ENCODE data around the gene PLG.
"Not testable (repeated sequence)": the region's sequence is repeated elsewhere in the genome, so short reads cannot be mapped to it uniquely, and the experiment has no call there.

The PLG gene

DNA sequence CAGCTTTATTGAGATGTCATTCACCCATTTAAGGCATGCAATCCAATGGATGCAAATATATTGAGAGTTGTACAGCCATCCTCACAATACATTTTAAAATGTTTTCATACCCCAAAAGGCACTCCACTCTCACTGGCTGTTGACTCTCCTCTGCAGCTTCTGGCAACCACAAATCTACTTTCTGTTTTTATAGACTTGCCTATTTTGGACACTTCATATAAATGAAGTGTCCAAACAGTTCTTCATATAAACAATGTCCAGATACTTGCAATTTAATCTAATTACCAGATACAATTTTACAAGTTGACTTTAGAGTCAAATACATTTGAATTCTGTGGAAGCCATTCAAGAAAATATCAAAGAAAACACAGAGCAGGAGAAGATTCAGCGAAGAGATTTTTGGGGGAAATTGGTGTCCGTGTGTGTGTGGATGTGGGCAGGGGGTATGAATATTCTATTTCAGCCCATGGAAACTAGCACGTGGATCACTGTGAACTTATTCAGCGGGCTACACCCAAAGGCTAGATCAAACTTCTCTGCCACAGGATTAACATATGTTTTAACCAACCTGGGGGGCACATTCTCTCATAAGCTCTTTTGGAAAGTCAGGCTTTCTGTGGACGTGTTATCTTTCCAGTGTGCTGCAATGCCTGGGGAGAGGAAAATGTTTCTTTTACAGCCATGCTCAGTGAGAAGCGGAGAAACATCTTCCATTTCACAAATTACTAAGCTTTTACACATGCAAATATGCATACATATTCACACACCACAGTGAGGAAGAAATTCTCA lies 73.9 kb downstream of the PLG start:
- no peak for DNase-seq (ENCODE audit: low spot score)

DNA sequence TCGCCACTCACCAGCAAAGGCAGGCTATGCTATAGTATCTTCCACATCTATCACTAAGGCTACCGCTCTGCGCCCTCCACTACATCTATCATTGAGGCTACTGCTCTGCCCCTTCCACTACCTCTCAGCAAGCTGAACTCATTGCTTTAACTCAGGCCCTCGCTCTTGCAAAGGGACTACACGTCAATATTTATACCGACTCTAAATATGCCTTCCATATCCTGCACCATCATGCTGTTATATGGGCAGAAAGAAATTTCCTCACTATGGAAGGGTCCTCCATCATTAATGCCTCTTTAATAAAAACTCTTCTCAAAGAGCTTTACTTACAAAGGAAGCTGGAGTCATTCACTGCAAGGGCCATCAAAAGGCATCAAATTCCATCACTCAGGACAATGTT lies 77.1 kb downstream of the PLG start:
- DNase-seq (ENCODE audit: low spot score) = not testable (repeated sequence)

DNA sequence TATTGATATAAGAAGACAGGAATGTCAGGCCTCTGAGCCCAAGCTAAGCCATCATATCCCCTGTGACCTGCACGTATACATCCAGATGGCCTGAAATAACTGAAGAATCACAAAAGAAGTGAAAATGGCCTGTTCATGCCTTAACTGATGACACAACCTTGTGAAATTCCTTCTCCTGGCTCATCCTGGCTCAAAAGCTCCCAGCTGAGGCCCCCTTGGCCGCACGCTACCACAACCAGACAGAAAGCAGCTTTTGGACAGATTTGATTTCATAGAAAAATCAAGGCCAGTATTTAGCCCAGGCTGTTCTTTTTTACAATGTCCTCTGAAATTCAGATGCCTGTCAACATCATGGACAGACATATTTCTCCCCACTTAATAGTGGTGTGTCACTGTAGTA lies 78.6 kb downstream of the PLG start:
- not testable (repeated sequence) for DNase-seq (ENCODE audit: low spot score)

GRCh38 chr6:160781298-160781697 lies 79.3 kb downstream of the PLG start:
- DNase-seq (ENCODE audit: low spot score) = no peak

- DNase-seq (ENCODE audit: low spot score) = no peak
Observed at GRCh38 chr6:160782228-160782627, 80.2 kb downstream of the PLG start.

DNA sequence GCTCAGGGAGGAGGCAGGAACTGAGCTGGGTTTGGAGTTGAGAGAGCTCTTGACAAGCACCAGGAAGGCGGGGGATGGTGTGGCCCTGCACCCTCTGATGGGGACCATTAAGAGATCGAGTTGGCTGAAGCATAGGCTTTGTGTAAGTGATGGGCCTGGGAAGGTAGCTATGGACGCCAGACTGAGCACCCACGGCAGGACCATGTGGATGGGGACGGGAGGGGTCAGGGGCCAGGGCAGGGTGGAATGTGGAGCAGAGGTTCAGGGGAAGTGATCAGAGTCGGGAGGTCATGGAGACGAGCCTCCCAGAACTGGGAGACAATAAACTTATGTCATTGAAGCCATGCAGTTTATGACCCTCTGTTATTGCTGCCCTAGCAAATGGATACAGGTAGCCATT lies 81.7 kb downstream of the PLG start:
- DNase-seq (ENCODE audit: low spot score) = no peak

DNA sequence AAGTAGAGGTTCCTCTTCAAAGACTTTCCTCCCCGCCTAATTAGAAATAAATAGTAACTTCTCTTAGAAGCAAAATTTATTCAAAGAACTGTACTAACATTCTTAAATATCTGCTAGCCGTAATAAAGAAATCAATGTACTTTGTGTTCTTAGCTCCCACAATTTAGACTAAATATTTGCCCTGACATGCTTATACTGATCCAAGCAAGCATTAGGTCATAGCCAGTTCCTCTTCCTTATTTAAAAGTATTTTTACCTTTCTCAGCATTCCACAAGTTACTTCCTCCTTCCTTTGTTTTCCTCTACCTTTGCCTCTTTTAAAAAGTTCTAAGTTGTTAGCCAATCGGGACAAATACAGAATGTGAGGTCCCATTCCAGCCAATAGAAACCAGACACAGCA lies 86.1 kb downstream of the PLG start:
- not testable (repeated sequence) for DNase-seq (ENCODE audit: low spot score)

- no peak for DNase-seq (ENCODE audit: low spot score)
Observed at GRCh38 chr6:160788806-160789205, 86.8 kb downstream of the PLG start.

- DNase-seq (ENCODE audit: low spot score) = no peak
Observed at GRCh38 chr6:160789263-160790027, 87.4 kb downstream of the PLG start.

DNA sequence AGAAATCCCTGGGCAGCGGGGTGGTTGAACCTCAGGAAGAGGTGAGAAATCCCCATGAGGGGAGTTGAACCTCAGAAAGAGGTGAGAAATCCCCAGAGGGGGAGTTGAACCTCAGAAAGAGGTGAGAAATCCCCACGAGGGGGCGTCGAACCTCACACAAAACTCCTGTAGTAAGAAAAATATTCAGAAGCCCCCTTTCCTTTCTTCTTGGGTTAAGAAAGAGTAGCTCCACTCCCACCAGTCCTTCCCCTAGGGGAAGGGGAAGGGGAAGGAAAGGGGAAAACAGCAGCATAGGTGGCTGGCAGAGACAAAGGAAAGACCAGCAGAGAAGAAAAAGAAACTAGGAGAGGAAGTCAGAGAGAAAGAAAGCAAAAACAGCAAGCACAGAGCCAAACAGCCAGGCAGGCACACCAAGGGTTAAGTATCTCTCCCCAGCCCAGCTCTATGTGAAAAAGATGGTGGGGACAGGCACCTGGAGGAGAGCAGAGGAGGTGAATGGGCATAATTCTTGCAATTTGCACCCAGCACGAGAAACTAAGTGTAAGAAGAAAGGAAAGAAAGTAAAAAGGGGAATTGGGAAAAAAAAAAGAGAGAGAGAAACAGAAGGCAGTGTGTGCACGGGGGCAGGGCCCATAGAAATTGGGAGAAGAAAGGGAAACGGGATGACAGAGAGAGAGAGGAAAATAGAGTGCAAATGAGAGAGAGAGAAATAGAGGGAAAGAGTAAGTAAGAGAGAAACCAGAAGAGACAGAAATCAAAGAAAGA lies 88.2 kb downstream of the PLG start:
- DNase-seq (ENCODE audit: low spot score) = no peak

DNA sequence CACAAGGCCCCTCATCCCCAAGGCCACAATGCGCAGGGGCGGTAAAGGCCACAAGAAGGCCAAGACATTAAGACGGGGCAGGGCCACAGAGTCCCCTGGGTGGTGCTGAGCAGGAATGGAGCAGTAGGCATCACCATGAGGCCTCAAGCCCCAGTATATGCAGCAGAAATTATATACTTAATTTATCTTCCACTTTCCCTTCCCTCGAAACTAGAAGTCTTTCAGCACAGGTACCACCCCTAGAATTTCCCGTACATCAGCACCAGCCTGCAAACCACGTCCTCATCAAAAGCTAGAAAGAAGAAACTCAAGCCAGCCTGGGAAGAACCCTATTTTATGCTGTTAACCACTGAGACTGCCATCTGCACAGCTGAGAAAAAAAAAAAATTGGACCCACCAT lies 89.4 kb downstream of the PLG start:
- no peak for DNase-seq (ENCODE audit: low spot score)

- no peak for DNase-seq (ENCODE audit: low spot score)
Observed at GRCh38 chr6:160791981-160792418, 90.0 kb downstream of the PLG start.

DNA sequence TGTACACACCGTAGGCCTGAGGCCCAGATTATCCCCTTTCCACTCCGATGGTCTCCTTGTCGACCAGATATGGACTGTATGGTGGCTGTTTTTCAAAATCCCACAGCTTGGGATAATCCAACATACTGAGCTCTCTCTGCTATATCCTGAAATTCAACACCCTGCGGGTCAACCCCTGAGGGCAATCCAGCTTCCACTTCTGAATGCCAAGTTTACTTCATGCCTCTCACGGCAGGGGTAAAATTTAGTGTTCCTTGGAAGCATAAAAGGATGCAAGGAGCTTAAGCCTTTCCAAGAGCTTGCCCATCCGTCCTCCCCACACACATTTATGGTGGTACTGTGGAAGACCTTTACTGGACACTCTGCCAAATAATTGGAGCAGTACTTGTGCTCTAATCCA lies 90.7 kb downstream of the PLG start:
- no peak for DNase-seq (ENCODE audit: low spot score)

DNA sequence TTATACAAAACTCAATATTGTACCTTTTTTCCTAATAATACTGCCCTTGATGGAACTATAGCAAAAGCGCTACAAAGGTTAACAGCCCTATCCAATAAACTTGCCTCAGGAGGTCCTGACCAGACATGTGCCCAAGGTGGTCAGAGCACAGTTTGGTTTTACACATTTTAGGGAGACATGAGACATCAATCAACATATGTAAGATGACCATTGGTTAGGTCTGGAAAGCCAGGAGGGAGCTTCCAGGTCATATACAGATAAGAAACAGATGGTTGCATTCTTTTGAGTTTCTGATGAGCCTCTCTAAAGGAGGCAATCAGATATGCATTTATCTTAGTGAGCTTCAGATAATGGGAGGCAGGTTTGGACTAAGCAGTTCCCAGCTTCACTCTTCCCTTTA lies 91.6 kb downstream of the PLG start:
- no peak for DNase-seq (ENCODE audit: low spot score)

DNA sequence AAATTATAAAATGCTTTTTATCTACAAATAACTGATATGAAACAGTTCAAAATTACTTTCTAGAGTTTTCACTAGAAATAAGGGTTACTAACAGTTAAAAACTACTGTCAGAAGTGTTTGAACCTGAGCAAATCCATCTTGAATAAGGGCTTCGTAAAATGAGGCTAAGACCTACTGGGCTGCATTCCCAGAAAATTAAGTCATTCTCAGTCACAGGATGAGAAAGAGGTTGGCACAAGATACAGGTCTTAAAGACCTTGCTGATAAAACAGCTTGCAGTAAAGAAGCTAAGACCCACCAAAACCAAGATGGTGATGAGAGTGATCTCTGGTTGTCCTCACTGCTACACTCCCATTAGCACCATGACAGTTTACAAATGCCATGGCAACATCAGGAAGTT lies 93.7 kb downstream of the PLG start:
- no peak for DNase-seq (ENCODE audit: low spot score)

GRCh38 chr6:160798625-160799024 lies 96.6 kb downstream of the PLG start:
- DNase-seq (ENCODE audit: low spot score) = no peak

DNA sequence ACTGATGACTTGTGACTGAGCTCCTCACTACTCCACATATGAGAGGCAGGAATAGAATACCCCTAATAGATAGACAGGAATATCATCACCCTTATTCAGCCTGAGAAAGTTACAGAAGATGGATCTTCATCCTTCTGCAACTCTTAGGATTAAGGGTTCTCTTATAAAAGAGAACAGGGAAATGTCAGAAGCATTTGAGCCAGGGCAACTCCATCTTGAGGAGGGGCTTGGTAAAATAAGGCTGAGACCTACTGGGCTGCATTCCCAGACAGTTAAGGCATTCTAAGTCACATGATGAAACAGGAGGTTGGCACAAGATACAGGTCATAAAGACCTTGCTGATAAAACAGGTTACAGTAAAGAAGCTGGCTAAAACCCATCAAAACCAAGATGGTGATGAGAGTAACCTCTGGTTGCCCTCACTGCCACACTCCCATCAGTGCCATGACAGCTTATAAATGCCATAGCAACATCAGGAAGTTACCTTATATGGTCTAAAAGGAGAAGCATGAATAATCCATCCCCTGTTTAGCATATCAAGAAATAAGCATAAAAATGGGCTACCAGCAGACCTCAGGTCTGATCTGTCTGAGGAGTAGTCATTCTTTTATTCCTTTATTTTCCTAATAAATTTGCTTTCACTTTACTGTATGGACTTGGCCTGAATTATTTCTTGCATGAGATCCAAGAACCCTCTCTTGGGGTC lies 97.9 kb downstream of the PLG start:
- DNase-seq (ENCODE audit: low spot score) = no peak

- DNase-seq (ENCODE audit: low spot score) = no peak
Observed at GRCh38 chr6:160801418-160801817, 99.4 kb downstream of the PLG start.

DNA sequence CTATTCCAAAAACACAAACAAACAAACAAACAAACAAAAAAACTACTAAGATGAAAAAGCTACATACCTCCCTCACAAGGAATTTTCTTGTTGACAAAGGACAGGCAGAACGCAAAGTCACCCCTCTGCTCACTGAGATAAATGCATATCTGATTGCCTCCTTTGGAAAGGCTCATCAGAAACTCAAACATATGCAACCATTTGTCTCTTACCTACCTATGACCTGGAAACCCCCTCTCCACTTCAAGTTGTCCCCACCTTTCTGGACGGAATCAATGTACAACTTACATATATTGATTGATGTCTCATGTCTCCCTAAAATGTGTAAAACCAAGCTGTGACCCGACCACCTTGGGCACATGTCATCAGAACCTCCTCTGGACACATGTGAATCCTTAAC lies 100.0 kb downstream of the PLG start:
- DNase-seq (ENCODE audit: low spot score) = not testable (repeated sequence)
